HG03571 (cell line): ENCODE measurements around the gene RBM28.

ENCODE experiments used
- ATAC-seq: cut with Tn5 transposase; IDR thresholded peaks from one replicate; pipeline ENCODE4 v1.9.1; 2021; ENCODE audit not compliant: unreplicated experiment

The RBM28 gene

GRCh38 chr7:128350708-128351295, 7.1 kb upstream of the RBM28 start:
- ATAC-seq: no peak

- no peak for ATAC-seq
Observed at GRCh38 chr7:128349466-128349825, 5.7 kb upstream of the RBM28 start.

GRCh38 chr7:128347647-128348097, 4.0 kb upstream of the RBM28 start:
- no peak for ATAC-seq

- no peak for ATAC-seq
Observed at GRCh38 chr7:128344431-128344774, 695 bp upstream of the RBM28 start.

- no peak for ATAC-seq
Observed at GRCh38 chr7:128341733-128342132, 2.0 kb downstream of the RBM28 start.

GRCh38 chr7:128335730-128336129, 8.0 kb downstream of the RBM28 start:
- ATAC-seq: no peak

- ATAC-seq: no peak
Observed at GRCh38 chr7:128324368-128324680, 19.4 kb downstream of the RBM28 start.

- no peak for ATAC-seq
Observed at GRCh38 chr7:128323459-128324367, 20.0 kb downstream of the RBM28 start.

GRCh38 chr7:128323040-128323439, 20.7 kb downstream of the RBM28 start:
- ATAC-seq: no peak

GRCh38 chr7:128322040-128322643, 21.6 kb downstream of the RBM28 start:
- no peak for ATAC-seq

GRCh38 chr7:128321044-128321422, 22.7 kb downstream of the RBM28 start:
- ATAC-seq: no peak

- no peak for ATAC-seq
Observed at GRCh38 chr7:128318691-128319090, 25.0 kb downstream of the RBM28 start.

GRCh38 chr7:128311013-128311412, 32.7 kb downstream of the RBM28 start:
- ATAC-seq: no peak

GRCh38 chr7:128310499-128310898, 33.2 kb downstream of the RBM28 start:
- no peak for ATAC-seq

GRCh38 chr7:128309976-128310375, 33.7 kb downstream of the RBM28 start:
- ATAC-seq: no peak

GRCh38 chr7:128309124-128309523, 34.6 kb downstream of the RBM28 start:
- no peak for ATAC-seq

GRCh38 chr7:128307061-128307460, 36.6 kb downstream of the RBM28 start:
- no peak for ATAC-seq

GRCh38 chr7:128304212-128304611, 39.5 kb downstream of the RBM28 start:
- no peak for ATAC-seq

GRCh38 chr7:128303643-128304042, 40.1 kb downstream of the RBM28 start:
- ATAC-seq: no peak

- ATAC-seq: no peak
Observed at GRCh38 chr7:128303133-128303532, 40.6 kb downstream of the RBM28 start.

GRCh38 chr7:128302139-128302538, 41.6 kb downstream of the RBM28 start:
- ATAC-seq: no peak

- ATAC-seq: no peak
Observed at GRCh38 chr7:128299109-128299607, 44.5 kb downstream of the RBM28 start.
